ENCODE results near the gene CD163L1.

Gene CD163L1

DNA sequence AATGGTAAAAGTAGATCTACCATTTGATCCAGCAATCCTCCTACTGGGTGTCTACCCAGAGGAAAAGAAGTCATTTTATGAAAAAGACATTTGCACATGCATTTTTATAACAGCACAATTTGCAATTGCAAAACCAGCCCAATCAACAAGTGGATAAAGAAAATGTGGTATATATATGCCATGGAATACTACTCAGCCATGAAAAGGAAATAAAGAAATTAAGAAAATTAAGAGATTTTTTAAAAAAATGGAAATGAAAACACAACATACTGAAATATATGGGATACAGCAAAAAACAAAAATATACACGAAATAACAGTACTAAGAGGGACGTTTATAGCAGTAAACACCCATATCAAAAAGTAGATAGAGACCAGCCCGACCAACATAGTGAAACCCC is 81.2 kb downstream of the CD163L1 start:
- TF ChIP-seq, protein P1, sequence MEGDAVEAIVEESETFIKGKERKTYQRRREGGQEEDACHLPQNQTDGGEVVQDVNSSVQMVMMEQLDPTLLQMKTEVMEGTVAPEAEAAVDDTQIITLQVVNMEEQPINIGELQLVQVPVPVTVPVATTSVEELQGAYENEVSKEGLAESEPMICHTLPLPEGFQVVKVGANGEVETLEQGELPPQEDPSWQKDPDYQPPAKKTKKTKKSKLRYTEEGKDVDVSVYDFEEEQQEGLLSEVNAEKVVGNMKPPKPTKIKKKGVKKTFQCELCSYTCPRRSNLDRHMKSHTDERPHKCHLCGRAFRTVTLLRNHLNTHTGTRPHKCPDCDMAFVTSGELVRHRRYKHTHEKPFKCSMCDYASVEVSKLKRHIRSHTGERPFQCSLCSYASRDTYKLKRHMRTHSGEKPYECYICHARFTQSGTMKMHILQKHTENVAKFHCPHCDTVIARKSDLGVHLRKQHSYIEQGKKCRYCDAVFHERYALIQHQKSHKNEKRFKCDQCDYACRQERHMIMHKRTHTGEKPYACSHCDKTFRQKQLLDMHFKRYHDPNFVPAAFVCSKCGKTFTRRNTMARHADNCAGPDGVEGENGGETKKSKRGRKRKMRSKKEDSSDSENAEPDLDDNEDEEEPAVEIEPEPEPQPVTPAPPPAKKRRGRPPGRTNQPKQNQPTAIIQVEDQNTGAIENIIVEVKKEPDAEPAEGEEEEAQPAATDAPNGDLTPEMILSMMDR (conservative IDR thresholded peaks at IDR 0.05; ENCODE audit: control insufficient read depth, insufficient read depth, low read depth, low read length) = no peak
- DNase-seq (ENCODE audit: low read depth) = no peak

DNA sequence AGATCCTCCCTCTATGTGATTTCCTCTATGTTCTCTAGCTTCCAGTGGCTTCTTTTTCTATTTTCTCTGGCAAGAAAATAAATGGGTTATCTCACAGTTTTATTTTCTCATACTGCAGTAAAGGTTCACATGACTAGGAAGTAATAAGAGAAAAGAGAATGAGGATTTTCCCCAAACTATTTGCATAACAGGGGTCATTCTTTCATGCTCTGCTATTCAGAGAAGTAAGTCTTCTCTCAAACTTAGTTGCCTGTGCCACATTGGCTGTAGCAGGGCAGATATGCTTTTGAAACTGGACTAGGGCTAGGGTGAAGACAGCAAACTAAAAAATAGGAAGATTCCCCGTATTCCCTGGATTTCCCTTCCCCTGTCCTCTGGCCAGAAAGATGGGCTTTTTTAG is 82.7 kb downstream of the CD163L1 start:
- H3K4me3 ChIP-seq (ENCODE audit: control insufficient read depth, low read depth, low read length) = no peak overlapping the region
- TF ChIP-seq, protein P1 (conservative IDR thresholded peaks at IDR 0.05; ENCODE audit: control insufficient read depth, insufficient read depth, low read depth, low read length) = no peak
- DNase-seq (ENCODE audit: low read depth) = no peak

More for the DNA sequence above, 81.2 kb downstream of the CD163L1 start:
- H3K4me3 ChIP-seq (ENCODE audit: control insufficient read depth, low read depth, low read length) = no peak overlapping the region

DNA sequence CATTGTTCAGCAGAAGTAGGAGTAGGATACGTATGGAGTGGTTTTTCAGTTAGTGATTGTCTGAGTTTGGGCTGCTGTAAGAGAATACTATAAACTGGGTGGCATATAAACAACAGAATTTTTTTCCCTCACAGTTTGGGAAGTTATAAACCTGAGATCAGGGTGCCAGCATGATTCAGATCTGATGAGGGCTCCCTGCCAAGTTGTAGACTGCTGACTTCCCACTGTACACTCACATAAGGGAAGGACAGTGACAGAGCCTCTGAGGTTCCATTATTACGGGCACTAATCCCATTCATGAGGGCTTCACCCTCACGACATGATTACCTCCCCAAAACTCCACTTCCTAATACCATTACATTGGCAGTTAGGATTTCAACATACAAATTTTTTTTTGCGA is 89.4 kb downstream of the CD163L1 start:
- peak; percentile 48 for DNase-seq (ENCODE audit: low read depth)
- H3K4me3 ChIP-seq (ENCODE audit: control insufficient read depth, low read depth, low read length) = no peak overlapping the region
- TF ChIP-seq, protein P1 (conservative IDR thresholded peaks at IDR 0.05; ENCODE audit: control insufficient read depth, insufficient read depth, low read depth, low read length) = no peak

DNA sequence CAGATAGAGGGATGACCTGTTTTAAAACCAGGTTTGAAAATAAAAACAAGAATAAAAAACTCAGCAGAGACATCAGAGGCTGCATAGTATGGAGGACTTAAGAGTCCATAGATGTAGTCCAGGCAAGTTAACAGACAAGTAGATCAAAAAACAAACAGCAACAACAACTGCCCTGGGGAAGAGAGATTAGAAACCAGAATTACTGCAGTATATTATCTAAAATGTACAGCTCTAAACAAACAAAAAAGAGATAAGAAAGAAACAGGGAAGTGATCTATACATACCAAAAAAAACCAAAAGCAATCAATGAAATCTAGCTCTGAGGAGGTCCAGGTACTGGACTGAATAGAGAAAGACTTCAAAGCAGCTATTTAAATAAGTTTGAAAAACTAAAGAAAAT is 91.3 kb downstream of the CD163L1 start:
- TF ChIP-seq, protein P1 (conservative IDR thresholded peaks at IDR 0.05; ENCODE audit: control insufficient read depth, insufficient read depth, low read depth, low read length) = no peak
- no peak overlapping the region for H3K4me3 ChIP-seq (ENCODE audit: control insufficient read depth, low read depth, low read length)
- no peak for DNase-seq (ENCODE audit: low read depth)

DNA sequence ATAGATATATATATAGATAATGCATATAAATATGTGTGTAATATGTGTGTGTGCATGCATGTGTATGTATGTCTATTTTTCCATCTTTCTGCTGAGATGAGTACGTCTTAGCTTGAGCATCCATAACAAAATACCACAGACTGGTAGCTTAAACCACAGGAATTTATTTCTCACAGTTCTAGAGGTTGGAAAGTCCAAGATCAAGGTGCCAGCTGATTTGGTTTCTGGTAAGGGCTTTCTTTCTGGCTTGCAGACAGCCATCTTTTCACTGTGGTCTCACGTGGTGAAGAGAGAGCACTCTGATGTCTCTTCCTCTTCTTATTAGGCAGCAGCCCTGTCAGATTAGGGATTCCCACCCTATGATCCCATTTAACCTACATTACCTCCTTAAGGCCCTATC is 92.8 kb downstream of the CD163L1 start:
- TF ChIP-seq, protein P1 (conservative IDR thresholded peaks at IDR 0.05; ENCODE audit: control insufficient read depth, insufficient read depth, low read depth, low read length) = no peak
- DNase-seq (ENCODE audit: low read depth) = no peak
- H3K4me3 ChIP-seq (ENCODE audit: control insufficient read depth, low read depth, low read length) = no peak overlapping the region

DNA sequence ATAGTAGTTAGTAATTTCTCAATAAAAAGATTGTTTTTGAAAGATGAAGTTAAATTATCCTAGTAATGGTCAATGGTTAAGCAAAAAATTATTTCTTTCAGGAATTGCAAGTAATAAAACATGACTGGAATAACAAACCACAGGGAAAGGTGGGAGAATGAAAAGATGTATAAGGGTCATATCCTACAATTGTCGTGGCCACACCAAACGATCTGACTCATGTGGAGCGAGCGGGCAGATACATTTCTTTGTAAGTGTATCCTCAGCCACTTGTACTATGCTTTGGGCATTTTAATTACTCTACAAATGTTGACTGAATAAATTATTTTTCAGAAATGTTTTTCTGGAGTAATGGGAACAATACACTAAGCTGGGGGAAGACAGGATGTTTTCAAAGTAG is 94.5 kb downstream of the CD163L1 start:
- TF ChIP-seq, protein P1 (conservative IDR thresholded peaks at IDR 0.05; ENCODE audit: control insufficient read depth, insufficient read depth, low read depth, low read length) = no peak
- no peak for DNase-seq (ENCODE audit: low read depth)
- no peak overlapping the region for H3K4me3 ChIP-seq (ENCODE audit: control insufficient read depth, low read depth, low read length)
